Measurements from ENCODE around the gene BARX1.

BARX1 gene

GRCh38 chr9:93955111-93955980 lies at the start of gene BARX1:
Gene BARX1, minus strand, starts transcription at chr9:93955355. Its CDS starts 209 bp downstream, at chr9:93955146.
- no peak for ATAC-seq
- TF ChIP-seq ESRRG (CRISPR knock-in tag; IDR thresholded peaks at IDR 0.05) (no peak), POU6F1 (CRISPR knock-in tag; IDR thresholded peaks at IDR 0.05; ENCODE audit: borderline replicate concordance, low read depth) (no peak), TCF4 (CRISPR knock-in tag; IDR thresholded peaks at IDR 0.05; ENCODE audit: borderline replicate concordance) (no peak), ZNF8 (CRISPR knock-in tag; IDR thresholded peaks at IDR 0.05) (no peak), BACH2 (CRISPR knock-in tag; IDR thresholded peaks at IDR 0.05; ENCODE audit: borderline replicate concordance) (no peak), OSR1 (CRISPR knock-in tag; IDR thresholded peaks at IDR 0.05) (no peak), ZFP30 (CRISPR knock-in tag; IDR thresholded peaks at IDR 0.05) (no peak), ZNF565 (CRISPR knock-in tag; conservative IDR thresholded peaks at IDR 0.05; ENCODE audit: low read depth) (no peak), CREB5 (CRISPR knock-in tag; IDR thresholded peaks at IDR 0.05; ENCODE audit: low read depth) (no peak), PATZ1 (CRISPR knock-in tag; IDR thresholded peaks at IDR 0.05; ENCODE audit: borderline replicate concordance) (no peak), ZC3H10 (CRISPR knock-in tag; IDR thresholded peaks at IDR 0.05) (no peak), SNAI2 (CRISPR knock-in tag; IDR thresholded peaks at IDR 0.05) (no peak)

- no peak for TF ChIP-seq PPARA (CRISPR knock-in tag; IDR thresholded peaks at IDR 0.05; ENCODE audit: borderline replicate concordance)
- no peak for TF ChIP-seq BACH2 (CRISPR knock-in tag; IDR thresholded peaks at IDR 0.05; ENCODE audit: borderline replicate concordance)
- no peak for TF ChIP-seq CREB5 (CRISPR knock-in tag; IDR thresholded peaks at IDR 0.05; ENCODE audit: low read depth)
- TF ChIP-seq SNAI2 (CRISPR knock-in tag; IDR thresholded peaks at IDR 0.05) = no peak
- TF ChIP-seq PATZ1 (CRISPR knock-in tag; IDR thresholded peaks at IDR 0.05; ENCODE audit: borderline replicate concordance) = no peak
- TF ChIP-seq ISL1 (CRISPR knock-in tag; IDR thresholded peaks at IDR 0.05) = no peak
- no peak for TF ChIP-seq TCF4 (CRISPR knock-in tag; IDR thresholded peaks at IDR 0.05; ENCODE audit: borderline replicate concordance)
- peak; percentile 74 for ATAC-seq
Measured at GRCh38 chr9:94002316-94003140, 47.4 kb upstream of the BARX1 start.

GRCh38 chr9:93996863-93997262 lies 41.7 kb upstream of the BARX1 start:
- ATAC-seq = no peak
- TF ChIP-seq ISL1 (CRISPR knock-in tag; IDR thresholded peaks at IDR 0.05) (no peak), CSRNP3 (CRISPR knock-in tag; IDR thresholded peaks at IDR 0.05) (no peak), PATZ1 (CRISPR knock-in tag; IDR thresholded peaks at IDR 0.05; ENCODE audit: borderline replicate concordance) (no peak), OSR1 (CRISPR knock-in tag; IDR thresholded peaks at IDR 0.05) (no peak), TCF4 (CRISPR knock-in tag; IDR thresholded peaks at IDR 0.05; ENCODE audit: borderline replicate concordance) (no peak), ZFP3 (CRISPR knock-in tag; IDR thresholded peaks at IDR 0.05) (no peak), ESRRG (CRISPR knock-in tag; IDR thresholded peaks at IDR 0.05) (no peak), ZFP30 (CRISPR knock-in tag; IDR thresholded peaks at IDR 0.05) (no peak), TOX (CRISPR knock-in tag; IDR thresholded peaks at IDR 0.05; ENCODE audit: borderline replicate concordance) (no peak), ARNTL (CRISPR knock-in tag; IDR thresholded peaks at IDR 0.05; ENCODE audit: borderline replicate concordance, low read depth) (no peak), POU6F1 (CRISPR knock-in tag; IDR thresholded peaks at IDR 0.05; ENCODE audit: borderline replicate concordance, low read depth) (no peak), BACH2 (CRISPR knock-in tag; IDR thresholded peaks at IDR 0.05; ENCODE audit: borderline replicate concordance) (no peak)
